HPDE6-E6E7 (cell line): ENCODE measurements around the gene SLC16A13.
"Not testable (repeated sequence)": the region's sequence is repeated elsewhere in the genome, so short reads cannot be mapped to it uniquely, and the experiment has no call there.

Experiments
- DNase-seq: peaks from one replicate; pipeline ENCODE4 v3.0.0; 2011; ENCODE audit warnings: missing footprints; ENCODE audit errors: extremely low spot score

Gene SLC16A13

DNA sequence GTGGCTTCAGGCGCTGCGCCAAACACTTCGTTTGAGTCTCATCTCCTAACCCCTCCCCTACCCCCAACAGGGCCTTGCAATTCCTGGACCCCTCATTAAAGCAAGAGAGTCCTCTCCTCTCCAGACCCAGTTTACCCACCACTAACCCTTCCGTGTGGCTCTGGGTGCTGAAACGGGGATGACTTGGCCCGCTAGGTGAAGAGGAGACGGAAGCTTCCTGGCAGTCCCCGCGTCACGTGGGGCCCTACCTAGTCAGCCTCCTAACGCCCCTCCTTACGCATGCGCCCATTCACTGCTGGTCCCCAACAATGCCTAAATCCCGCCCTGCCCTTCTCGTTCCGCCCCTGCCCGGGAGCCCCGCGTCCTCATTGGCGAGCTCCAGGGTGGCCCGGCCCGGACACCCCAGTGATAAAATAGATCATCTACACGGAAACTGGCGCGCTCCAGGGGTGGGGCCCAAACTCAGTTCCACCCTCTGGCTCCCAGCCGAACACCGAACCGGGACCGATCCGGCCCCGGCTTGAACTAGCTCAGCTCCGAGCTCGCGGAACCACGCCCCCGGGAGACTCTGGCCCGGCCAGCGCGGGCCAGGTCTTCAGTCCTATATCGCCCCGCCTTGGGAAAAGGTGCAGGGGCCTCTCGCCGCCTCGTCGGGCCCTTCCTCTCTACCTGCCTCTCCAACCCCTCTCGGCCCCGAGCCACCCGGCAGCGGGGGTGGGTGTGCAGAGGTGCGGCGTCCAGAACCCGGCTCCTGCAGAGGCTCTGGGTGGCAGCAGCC lies at the start of gene SLC16A13:
TSS of gene SLC16A13 (plus strand) at position 425 of the 778 bp plus-strand sequence. CDS start 368 bp downstream, outside the sequence.
- peak; percentile 100 for DNase-seq

- no peak for DNase-seq
Observed at GRCh38 chr17:6986676-6987075, 49.1 kb upstream of the SLC16A13 start.

DNA sequence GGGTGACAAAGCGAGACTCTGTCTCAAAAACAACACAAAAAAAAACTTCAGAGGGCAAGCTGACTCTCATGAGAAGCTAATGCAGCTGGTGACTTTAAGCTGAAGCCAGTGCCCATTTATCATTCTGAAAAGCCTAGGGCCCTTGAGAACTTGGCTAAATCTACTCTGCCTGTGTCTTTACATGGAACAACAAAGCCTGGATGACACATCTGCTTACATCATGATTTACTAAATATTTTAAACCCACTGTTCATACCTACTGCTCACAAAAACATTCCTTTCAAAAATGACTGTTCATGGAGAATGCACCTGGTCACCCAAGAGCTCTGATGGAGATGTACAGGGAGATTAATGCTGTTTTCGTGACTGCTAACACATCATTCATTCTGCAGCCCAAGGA lies 46.0 kb upstream of the SLC16A13 start:
- DNase-seq = no peak

DNA sequence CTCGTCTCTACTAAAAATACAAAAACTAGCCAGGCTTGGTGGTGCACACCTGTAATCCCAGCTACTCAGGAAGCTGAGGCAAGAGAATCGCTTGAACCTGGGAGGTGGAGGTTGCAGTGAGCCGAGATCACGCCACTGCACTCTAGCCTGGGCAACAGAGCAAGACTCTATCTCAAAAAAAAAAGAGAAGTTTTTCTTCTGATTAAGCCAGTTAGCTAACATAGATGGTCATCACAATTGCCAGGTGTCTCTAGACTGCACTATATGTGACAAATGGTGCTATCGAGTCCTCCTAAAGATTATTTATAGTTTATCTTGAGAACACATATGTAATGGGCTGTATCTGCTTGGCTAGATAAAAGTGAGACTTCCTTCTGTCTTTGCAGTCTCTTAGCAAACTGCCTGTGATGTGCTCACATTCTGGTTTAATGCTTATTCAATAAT lies 42.2 kb upstream of the SLC16A13 start:
- DNase-seq = not testable (repeated sequence)

GRCh38 chr17:6994118-6994598 lies 41.7 kb upstream of the SLC16A13 start:
- DNase-seq = no peak

GRCh38 chr17:6994666-6995256 lies 41.1 kb upstream of the SLC16A13 start:
- DNase-seq = no peak

DNA sequence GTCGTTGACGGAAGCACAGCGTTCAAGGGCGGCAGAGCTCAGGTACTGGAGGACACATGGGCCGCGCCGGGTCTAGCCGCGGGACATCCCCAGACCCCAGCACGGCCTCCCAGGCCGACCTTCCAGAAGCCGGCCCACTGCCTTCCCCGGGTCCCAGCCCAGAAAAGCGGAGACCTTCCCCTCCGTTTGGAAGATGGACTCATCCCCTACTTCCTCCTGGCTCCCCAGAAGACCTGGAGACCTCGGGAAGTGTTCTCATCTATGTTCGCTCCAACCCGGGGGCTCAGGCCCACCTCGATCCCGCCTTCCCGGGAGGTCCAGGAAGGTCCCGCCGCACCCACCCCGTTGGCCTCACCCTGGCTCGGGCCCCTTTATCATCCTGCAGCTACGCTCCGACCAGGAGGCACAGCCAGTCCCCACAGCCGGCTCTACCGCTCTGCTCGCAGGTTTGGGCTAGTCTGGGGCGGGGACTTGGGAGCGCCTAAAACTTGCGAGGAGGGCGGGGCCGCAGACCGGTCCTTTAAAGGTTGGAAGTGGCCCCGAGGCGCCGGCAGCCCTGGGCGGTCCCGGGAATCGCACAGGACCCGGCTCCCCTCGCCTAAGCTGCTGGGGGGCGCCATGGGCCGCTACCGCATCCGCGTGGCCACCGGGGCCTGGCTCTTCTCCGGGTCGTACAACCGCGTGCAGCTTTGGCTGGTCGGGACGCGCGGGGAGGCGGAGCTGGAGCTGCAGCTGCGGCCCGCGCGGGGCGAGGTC lies 40.1 kb upstream of the SLC16A13 start, which contains the start of gene ALOX12:
TSS of gene ALOX12 (plus strand) at position 550 of the 756 bp plus-strand sequence. CDS start at position 619, 69 bp downstream.
- no peak for DNase-seq

- no peak for DNase-seq
Observed at GRCh38 chr17:6996256-6997011, 39.4 kb upstream of the SLC16A13 start.

DNA sequence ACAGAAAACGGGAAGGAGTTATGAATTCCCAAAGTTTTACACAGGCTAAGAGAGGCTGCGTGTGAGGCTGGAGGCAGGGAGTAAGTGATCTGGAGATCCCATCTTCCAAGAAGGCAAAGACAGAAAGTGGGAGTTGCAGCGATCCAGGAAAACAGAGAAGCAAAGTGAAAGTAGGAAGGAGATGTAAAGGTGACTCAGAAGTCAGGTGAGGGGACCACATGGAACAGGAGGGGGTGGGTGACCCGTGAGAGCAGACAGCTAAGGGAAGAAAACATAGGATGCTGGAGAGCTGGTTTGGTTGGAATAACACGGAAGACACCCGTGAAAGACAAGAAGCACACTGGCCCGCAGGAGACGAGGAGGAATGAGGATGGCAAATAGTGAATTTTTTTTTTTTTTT lies 38.6 kb upstream of the SLC16A13 start:
- DNase-seq = no peak

DNA sequence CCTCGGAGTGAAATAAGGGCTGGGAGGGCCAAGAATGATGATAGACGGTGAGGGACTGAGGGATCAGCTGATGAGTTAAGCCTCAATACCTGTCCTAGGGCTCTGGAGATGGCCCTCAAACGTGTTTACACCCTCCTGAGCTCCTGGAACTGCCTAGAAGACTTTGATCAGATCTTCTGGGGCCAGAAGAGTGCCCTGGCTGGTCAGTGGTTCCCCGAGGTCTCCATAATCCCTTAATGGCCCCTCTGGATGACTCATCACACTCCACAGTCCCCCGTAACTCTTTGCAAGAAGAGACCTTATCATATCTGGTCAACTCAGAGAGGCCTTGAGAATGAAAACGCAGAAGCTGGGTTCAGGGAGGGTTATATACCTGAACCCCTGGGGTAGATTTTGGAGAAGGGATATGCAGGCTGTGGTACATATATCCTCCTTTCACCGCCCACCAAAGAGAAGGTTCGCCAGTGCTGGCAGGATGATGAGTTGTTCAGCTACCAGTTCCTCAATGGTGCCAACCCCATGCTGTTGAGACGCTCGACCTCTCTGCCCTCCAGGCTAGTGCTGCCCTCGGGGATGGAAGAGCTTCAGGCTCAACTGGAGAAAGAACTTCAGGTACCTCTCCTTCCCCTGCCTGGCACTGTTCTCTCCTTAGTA lies 36.8 kb upstream of the SLC16A13 start:
- no peak for DNase-seq

- DNase-seq = no peak
Observed at GRCh38 chr17:7001318-7001961, 34.4 kb upstream of the SLC16A13 start.

- DNase-seq = no peak
Observed at GRCh38 chr17:7002288-7003047, 33.3 kb upstream of the SLC16A13 start.

GRCh38 chr17:7003745-7004144 lies 32.1 kb upstream of the SLC16A13 start:
- DNase-seq = no peak

- DNase-seq = no peak
Observed at GRCh38 chr17:7004398-7005253, 31.2 kb upstream of the SLC16A13 start.

DNA sequence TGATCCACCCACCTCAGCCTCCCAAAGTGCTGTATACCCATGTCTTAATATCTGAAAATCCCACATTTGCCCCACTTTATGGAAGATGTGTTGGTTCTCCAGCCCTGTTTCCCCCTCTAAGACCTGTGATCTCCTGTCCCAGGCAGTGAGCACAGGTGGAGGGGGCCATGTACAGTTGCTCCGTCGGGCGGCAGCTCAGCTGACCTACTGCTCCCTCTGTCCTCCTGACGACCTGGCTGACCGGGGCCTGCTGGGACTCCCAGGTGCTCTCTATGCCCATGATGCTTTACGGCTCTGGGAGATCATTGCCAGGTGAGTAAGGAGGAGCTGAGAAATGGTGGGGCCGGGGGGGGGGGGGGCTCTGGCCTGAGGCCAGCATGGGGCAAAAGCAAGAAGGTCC lies 30.1 kb upstream of the SLC16A13 start:
- no peak for DNase-seq

DNA sequence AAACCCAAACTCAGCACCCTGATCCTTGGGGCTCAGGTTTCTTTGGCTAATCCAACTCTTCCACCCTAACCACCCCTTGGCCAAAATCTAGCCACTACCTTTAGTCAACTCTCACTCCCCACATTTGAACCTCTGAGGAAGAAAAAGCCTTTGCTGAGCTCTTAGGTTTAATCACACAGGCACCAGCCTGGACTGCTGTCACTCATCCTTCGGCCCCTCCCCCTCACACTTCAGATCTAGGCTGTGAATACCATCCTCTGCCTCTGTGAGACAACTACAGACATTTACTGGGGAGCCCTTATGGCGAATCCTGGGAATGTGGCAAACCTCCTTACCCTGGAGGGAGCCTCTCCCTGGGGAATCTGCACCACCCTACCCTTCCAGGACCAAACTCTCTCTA lies 28.7 kb upstream of the SLC16A13 start:
- no peak for DNase-seq

DNA sequence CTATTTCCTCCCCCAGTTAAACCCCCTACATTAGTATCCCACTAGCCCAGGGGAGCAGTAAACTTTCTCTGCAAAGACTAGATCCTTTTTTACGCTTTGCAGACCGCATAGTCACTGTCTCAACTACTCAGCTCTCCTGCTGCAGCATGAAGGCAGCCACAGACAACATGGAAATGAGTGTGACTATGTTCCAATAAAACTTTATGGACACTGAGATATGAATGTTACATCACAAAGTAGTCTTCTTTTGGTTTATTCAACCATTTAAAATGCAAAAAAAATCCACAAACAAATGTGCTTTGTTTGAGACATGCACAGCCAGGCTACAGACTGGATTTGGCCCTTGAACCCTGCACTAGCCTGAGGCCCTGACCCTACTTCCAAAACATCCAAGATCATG lies 25.3 kb upstream of the SLC16A13 start:
- no peak for DNase-seq

DNA sequence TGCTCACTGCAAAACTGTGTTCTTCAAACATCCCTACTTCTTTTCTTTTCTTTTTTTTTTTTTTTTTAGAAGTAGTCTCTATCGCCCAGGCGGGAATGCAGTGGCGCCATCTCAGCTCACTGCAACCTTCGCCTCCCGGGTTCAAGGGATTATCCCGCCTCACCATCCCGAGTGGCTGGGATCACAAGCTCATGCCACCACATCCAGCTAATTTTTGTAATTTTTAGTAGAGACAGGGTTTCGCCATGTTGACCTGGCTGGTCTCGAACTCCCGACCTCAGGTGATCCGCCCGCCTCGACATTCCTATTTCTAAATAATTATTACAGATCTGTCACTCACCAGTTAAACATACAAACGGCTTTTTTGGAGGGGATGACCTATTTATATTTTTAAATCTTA lies 24.4 kb upstream of the SLC16A13 start:
- no peak for DNase-seq

GRCh38 chr17:7011942-7012254 lies 23.9 kb upstream of the SLC16A13 start:
- DNase-seq = no peak
